Measurements from ENCODE around the gene AFF3. TPM values are rescaled to one million over a fixed set of nuclear protein-coding genes. Genes with fewer than 3 reads are reported as not detected.

Gene AFF3
- total and polyA plus RNA-seq, 2 experiments from 2014 or later = 7.3 to 7.8 TPM

DNA sequence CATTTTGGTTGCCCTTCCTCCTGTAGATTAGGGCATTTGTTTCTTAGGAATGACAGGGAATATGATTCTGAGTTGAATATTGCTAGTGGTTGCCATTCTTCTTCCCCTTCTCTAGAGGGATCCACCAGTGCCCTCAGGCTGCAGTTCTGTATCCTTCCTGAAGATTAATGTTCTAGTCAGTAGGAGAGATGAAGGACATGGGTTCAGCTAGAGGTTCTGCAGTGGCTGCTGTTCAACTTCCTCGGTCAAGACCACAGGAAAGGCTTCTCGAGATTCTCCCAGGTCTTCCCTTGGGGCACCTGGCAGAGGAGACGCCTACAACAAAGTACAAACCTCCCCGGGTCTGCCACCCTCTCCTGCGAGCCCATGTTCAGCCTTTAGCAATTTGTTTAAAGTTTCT lies 325.5 kb downstream of the AFF3 start:
- H3K36me3 ChIP-seq (replicated peaks; ENCODE audit: insufficient read depth, low read depth) = no peaks in the 10 kb centered on the region
- no peak overlapping the region for H3K4me3 ChIP-seq
- H3K4me2 ChIP-seq = no peak overlapping the region
- no peak overlapping the region for H3K27ac ChIP-seq
- no peaks in the 10 kb centered on the region for H3K9me2 ChIP-seq (replicated peaks; ENCODE audit: insufficient read depth)
- no peak for DNase-seq (ENCODE audit: low spot score)
- 90% methylated on average over 5 of the region's 5 CpGs for WGBS (ENCODE audit: low lambda C conversion rate, missing lambda C conversion rate)
- no peaks in the 10 kb centered on the region for H3K79me2 ChIP-seq
- no peaks in the 10 kb centered on the region for H4K20me1 ChIP-seq (ENCODE audit: insufficient read depth, poor library complexity, severe bottlenecking)
- H3K4me1 ChIP-seq (ENCODE audit: insufficient read depth) = no peaks in the 10 kb centered on the region
- TF ChIP-seq, protein P1, sequence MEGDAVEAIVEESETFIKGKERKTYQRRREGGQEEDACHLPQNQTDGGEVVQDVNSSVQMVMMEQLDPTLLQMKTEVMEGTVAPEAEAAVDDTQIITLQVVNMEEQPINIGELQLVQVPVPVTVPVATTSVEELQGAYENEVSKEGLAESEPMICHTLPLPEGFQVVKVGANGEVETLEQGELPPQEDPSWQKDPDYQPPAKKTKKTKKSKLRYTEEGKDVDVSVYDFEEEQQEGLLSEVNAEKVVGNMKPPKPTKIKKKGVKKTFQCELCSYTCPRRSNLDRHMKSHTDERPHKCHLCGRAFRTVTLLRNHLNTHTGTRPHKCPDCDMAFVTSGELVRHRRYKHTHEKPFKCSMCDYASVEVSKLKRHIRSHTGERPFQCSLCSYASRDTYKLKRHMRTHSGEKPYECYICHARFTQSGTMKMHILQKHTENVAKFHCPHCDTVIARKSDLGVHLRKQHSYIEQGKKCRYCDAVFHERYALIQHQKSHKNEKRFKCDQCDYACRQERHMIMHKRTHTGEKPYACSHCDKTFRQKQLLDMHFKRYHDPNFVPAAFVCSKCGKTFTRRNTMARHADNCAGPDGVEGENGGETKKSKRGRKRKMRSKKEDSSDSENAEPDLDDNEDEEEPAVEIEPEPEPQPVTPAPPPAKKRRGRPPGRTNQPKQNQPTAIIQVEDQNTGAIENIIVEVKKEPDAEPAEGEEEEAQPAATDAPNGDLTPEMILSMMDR (IDR thresholded peaks at IDR 0.05; ENCODE audit: poor library complexity) = no peak
- TF ChIP-seq EZH2phosphoT487 (IDR thresholded peaks at IDR 0.05; ENCODE audit: low read depth, severe bottlenecking, unreplicated experiment) (no peak), EZH2 (IDR thresholded peaks at IDR 0.05; ENCODE audit: borderline replicate concordance) (no peak)
- H3K9me3 ChIP-seq (ENCODE audit: low read depth) = no peaks in the 10 kb centered on the region
- H3K27me3 ChIP-seq = no peaks in the 10 kb centered on the region
- H2AFZ ChIP-seq = no peak overlapping the region

DNA sequence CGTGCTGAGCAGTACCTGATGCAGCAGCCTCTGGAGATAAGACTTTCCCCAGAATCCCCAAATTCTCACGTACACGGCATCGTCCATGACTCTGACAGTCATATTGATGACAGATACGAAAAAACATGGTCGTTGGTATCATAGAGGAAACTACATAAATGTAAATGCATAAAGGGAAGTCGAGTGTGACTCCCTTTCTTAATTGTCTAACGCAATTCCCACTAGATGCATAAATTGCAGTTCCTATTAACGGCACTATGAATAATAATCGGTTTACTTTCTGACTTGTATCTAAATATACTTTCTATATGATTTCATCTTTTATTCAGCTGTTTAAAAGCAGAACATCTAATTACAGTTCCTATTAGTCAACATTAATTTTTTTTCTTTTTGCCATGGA lies 330.0 kb downstream of the AFF3 start:
- H3K4me2 ChIP-seq = no peak overlapping the region

DNA sequence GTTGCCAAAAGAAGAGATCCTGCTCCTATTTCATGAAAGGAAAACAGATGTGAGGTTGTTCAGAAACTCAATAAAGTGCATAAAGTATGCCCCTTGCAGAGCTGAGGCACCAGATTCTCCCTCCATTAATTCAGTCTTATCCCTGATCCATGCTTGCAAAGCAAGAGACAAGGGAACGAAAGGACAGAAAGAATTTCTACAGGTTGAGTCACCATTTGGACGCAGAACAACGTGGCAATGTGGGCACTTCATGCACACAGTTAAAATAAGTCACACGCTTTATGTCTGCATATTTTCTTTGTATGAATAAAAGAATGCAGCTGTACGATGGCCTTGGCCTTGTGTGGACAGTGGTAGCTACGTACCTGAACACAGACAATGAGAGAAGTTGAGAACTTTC lies 330.8 kb downstream of the AFF3 start:
- H3K27ac ChIP-seq = no peak overlapping the region
- H3K4me1 ChIP-seq (ENCODE audit: insufficient read depth) = peaks cover 4% of the 10 kb centered on the region
- H3K36me3 ChIP-seq (replicated peaks; ENCODE audit: insufficient read depth, low read depth) = no peaks in the 10 kb centered on the region
- DNase-seq (ENCODE audit: low spot score) = no peak
- no peaks in the 10 kb centered on the region for H4K20me1 ChIP-seq (ENCODE audit: insufficient read depth, poor library complexity, severe bottlenecking)
- H3K27me3 ChIP-seq = no peaks in the 10 kb centered on the region
- TF ChIP-seq EZH2phosphoT487 (IDR thresholded peaks at IDR 0.05; ENCODE audit: low read depth, severe bottlenecking, unreplicated experiment) (no peak), EZH2 (IDR thresholded peaks at IDR 0.05; ENCODE audit: borderline replicate concordance) (no peak)
- TF ChIP-seq, protein P1 (IDR thresholded peaks at IDR 0.05; ENCODE audit: poor library complexity) = no peak
- H3K9me3 ChIP-seq (ENCODE audit: low read depth) = no peaks in the 10 kb centered on the region
- no peaks in the 10 kb centered on the region for H3K9me2 ChIP-seq (replicated peaks; ENCODE audit: insufficient read depth)
- no peak overlapping the region for H2AFZ ChIP-seq
- no peak overlapping the region for H3K4me3 ChIP-seq
- no peak overlapping the region for H3K4me2 ChIP-seq
- WGBS (ENCODE audit: low lambda C conversion rate, missing lambda C conversion rate) = 86% methylated on average over 6 of the region's 6 CpGs
- no peaks in the 10 kb centered on the region for H3K79me2 ChIP-seq

More for the DNA sequence above, 330.0 kb downstream of the AFF3 start:
- Histone ChIP-seq H3K27ac (no peak overlapping the region), H3K27me3 (no peaks in the 10 kb centered on the region), H3K4me1 (ENCODE audit: insufficient read depth) (peaks cover 4% of the 10 kb centered on the region), H3K9me3 (ENCODE audit: low read depth) (no peaks in the 10 kb centered on the region), H2AFZ (no peak overlapping the region), H3K9me2 (replicated peaks; ENCODE audit: insufficient read depth) (no peaks in the 10 kb centered on the region), H3K4me3 (no peak overlapping the region), H3K79me2 (no peaks in the 10 kb centered on the region), H3K36me3 (replicated peaks; ENCODE audit: insufficient read depth, low read depth) (no peaks in the 10 kb centered on the region), H4K20me1 (ENCODE audit: insufficient read depth, poor library complexity, severe bottlenecking) (no peaks in the 10 kb centered on the region)
- WGBS (ENCODE audit: low lambda C conversion rate, missing lambda C conversion rate) = 95% methylated on average over 10 of the region's 10 CpGs
- TF ChIP-seq EZH2phosphoT487 (IDR thresholded peaks at IDR 0.05; ENCODE audit: low read depth, severe bottlenecking, unreplicated experiment) (no peak), EZH2 (IDR thresholded peaks at IDR 0.05; ENCODE audit: borderline replicate concordance) (no peak)
- TF ChIP-seq, protein P1 (IDR thresholded peaks at IDR 0.05; ENCODE audit: poor library complexity) = no peak
- no peak for DNase-seq (ENCODE audit: low spot score)

DNA sequence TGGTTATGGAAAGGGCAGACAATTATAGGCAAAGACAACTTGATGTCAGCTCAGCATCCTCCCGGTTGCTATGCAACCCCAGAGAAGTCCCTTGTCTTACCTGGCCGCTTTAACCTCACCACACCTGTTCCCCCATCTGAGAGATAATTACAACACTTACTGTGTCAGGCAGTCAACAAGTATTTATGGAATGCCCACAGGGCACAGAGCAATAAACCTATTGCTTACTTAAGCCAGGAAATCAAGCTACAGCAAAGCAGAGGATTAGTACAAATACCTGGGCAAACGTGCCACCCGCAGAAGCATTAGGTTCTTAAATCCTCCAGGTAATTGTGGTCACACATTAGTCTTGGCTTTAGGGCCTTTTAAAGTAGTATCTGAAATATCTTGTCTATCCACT lies 332.2 kb downstream of the AFF3 start:
- Histone ChIP-seq H3K4me3 (no peak overlapping the region), H4K20me1 (ENCODE audit: insufficient read depth, poor library complexity, severe bottlenecking) (no peaks in the 10 kb centered on the region), H3K9me3 (ENCODE audit: low read depth) (no peaks in the 10 kb centered on the region), H2AFZ (no peak overlapping the region), H3K27me3 (no peaks in the 10 kb centered on the region), H3K4me1 (ENCODE audit: insufficient read depth) (peaks cover 4% of the 10 kb centered on the region), H3K36me3 (replicated peaks; ENCODE audit: insufficient read depth, low read depth) (no peaks in the 10 kb centered on the region), H3K79me2 (no peaks in the 10 kb centered on the region), H3K27ac (no peak overlapping the region), H3K9me2 (replicated peaks; ENCODE audit: insufficient read depth) (no peaks in the 10 kb centered on the region), H3K4me2 (no peak overlapping the region)
- TF ChIP-seq, protein P1 (IDR thresholded peaks at IDR 0.05; ENCODE audit: poor library complexity) = no peak
- TF ChIP-seq EZH2phosphoT487 (IDR thresholded peaks at IDR 0.05; ENCODE audit: low read depth, severe bottlenecking, unreplicated experiment) (no peak), EZH2 (IDR thresholded peaks at IDR 0.05; ENCODE audit: borderline replicate concordance) (no peak)
- no peak for DNase-seq (ENCODE audit: low spot score)
- WGBS (ENCODE audit: low lambda C conversion rate, missing lambda C conversion rate) = 47% methylated on average over 4 of the region's 4 CpGs

All from hepatocyte (in vitro differentiated cells).